H1 (cell line): ENCODE data around the gene WDR74. TPM values are rescaled to one million over a fixed set of nuclear protein-coding genes. Genes with fewer than 3 reads are reported as not detected.

ENCODE experiments used
- BCL11A ChIP-seq, 2 experiments: IDR thresholded peaks; one replicate each; pipeline ENCODE4 v1.6.1; 2011; ENCODE audit warnings: low read depth in 2 of 2, low read length in 2 of 2, mild to moderate bottlenecking in 2 of 2
- CHD7 ChIP-seq: fragments of 300-600 bp; sonication (generic); IDR thresholded peaks from 2 replicates; pipeline ENCODE4 v1.7.1; 2012; ENCODE audit warnings: low read length, moderate library complexity, mild to moderate bottlenecking, inconsistent platforms; ENCODE audit not compliant: insufficient replicate concordance
- MAX ChIP-seq: IDR thresholded peaks from 2 replicates; pipeline ENCODE4 v1.6.1; 2012; ENCODE audit warnings: inconsistent platforms
- POU5F1 ChIP-seq: IDR thresholded peaks from 2 replicates; pipeline ENCODE4 v1.6.1; 2011; ENCODE audit warnings: low read depth, mild to moderate bottlenecking, low read length, moderate library complexity
- RBBP5 ChIP-seq: IDR thresholded peaks from 2 replicates; pipeline ENCODE4 v1.7.1; 2012; ENCODE audit warnings: low read depth, mild to moderate bottlenecking, inconsistent platforms, low read length, moderate library complexity, borderline replicate concordance
- RXRA ChIP-seq: IDR thresholded peaks from 2 replicates; pipeline ENCODE4 v1.6.1; 2011; ENCODE audit warnings: low read depth, mild to moderate bottlenecking, low read length, moderate library complexity; ENCODE audit not compliant: insufficient read depth
- TAF1 ChIP-seq: IDR thresholded peaks from 2 replicates; pipeline ENCODE4 v1.6.1; 2011; ENCODE audit warnings: mild to moderate bottlenecking, low read depth, low read length
- TBP ChIP-seq: IDR thresholded peaks from 2 replicates; pipeline ENCODE4 v1.6.1; 2011; ENCODE audit warnings: low read depth, low read length, improper control_type of control experiment
- TCF12 ChIP-seq: IDR thresholded peaks from 2 replicates; pipeline ENCODE4 v1.6.1; 2011; ENCODE audit warnings: low read depth, mild to moderate bottlenecking, low read length
- YY1 ChIP-seq: IDR thresholded peaks from 2 replicates; pipeline ENCODE4 v1.6.1; 2011; ENCODE audit warnings: low read depth, mild to moderate bottlenecking, low read length
- polyA plus RNA-seq, 7 experiments: library from polyadenylated mRNA; depleted of rRNA in 3 of 7; stranded (reverse) in 5 of 7; unstranded in 2 of 7; fragments of >200 nt in 5 of 7; fragments of 200-250 nt in 2 of 7; gene quantifications; 1 replicate in 5 of 7; 2 replicates in 1 of 7; 4 replicates in 1 of 7; pipeline versions ENCODE4 v1.2.1 to v1.2.3, GENCODE V29; 2011 to 2013; ENCODE audit warnings: missing spikeins in 2 of 7, mixed read lengths in 2 of 7
- total RNA-seq: library from RNA; stranded (reverse); fragmentation: NEBNext Ultra II Directional; extraction: Animal tissue kit (Norgen Biotek cat#: 25700); gene quantifications from 2 replicates; pipeline ENCODE4 v1.2.1, GENCODE V29; 2021
- TF ChIP-seq, protein P1 (sequence below): IDR thresholded peaks from 2 replicates; pipeline ENCODE4 v1.6.1; 2011; ENCODE audit warnings: low read length, improper control_type of control experiment

The WDR74 gene
- total and polyA plus RNA-seq, 2 of the 8 experiments (the other 6 are each of a cell fraction or from before 2014, with no cell fraction given) = 93.6 to 97.0 TPM

GRCh38 chr11:62843466-62843865 is 4.1 kb upstream of the WDR74 start (continued):
- TF ChIP-seq CHD7 (no peak), POU5F1 (no peak), RXRA (no peak), BCL11A (IDR thresholded peaks at IDR 0.05; ENCODE audit: low read depth in 2 of 2, low read length in 2 of 2) (no peak), TBP (no peak), YY1 (no peak), RBBP5 (no peak), TCF12 (no peak), MAX (no peak), TAF1 (no peak)
- TF ChIP-seq, protein P1, sequence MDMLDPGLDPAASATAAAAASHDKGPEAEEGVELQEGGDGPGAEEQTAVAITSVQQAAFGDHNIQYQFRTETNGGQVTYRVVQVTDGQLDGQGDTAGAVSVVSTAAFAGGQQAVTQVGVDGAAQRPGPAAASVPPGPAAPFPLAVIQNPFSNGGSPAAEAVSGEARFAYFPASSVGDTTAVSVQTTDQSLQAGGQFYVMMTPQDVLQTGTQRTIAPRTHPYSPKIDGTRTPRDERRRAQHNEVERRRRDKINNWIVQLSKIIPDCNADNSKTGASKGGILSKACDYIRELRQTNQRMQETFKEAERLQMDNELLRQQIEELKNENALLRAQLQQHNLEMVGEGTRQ = no peak
